HepG2 (cell line): ENCODE measurements around the gene PRR5L. TPM values are rescaled to one million over a fixed set of nuclear protein-coding genes. Genes with fewer than 3 reads are reported as not detected.

Experiments used
- ADNP ChIP-seq: sonication (generic); formaldehyde crosslinking; IDR thresholded peaks from 2 replicates; pipeline ENCODE4 v1.4.0; 2020; ENCODE audit warnings: missing genetic modification reagents
- ETV6 ChIP-seq: sonication (generic); formaldehyde crosslinking; conservative IDR thresholded peaks from 2 replicates; pipeline ENCODE4 v1.4.0; 2020; ENCODE audit warnings: missing genetic modification reagents
- GABPA ChIP-seq, 2 experiments: IDR thresholded peaks; 2 replicates each; pipeline ENCODE4 v1.6.1; 2011 to 2016; ENCODE audit warnings: low read depth in 2 of 2, low read length in 1 of 2, missing biosample characterization in 1 of 2, missing genetic modification characterization in 1 of 2
- PCBP2 ChIP-seq: fragments of 200-400 bp; formaldehyde crosslinking; optimal IDR thresholded peaks from 2 replicates; pipeline ENCODE3; 2018; ENCODE audit warnings: low read length, low read depth; ENCODE audit not compliant: poor library complexity, severe bottlenecking
- SALL1 ChIP-seq: sonication (generic); formaldehyde crosslinking; IDR thresholded peaks from 2 replicates; pipeline ENCODE4 v1.8.0; 2022; ENCODE audit warnings: mild to moderate bottlenecking, missing genetic modification reagents
- SSRP1 ChIP-seq: IDR thresholded peaks from 2 replicates; pipeline ENCODE4 v1.6.1; 2016; ENCODE audit warnings: control low read depth
- STAG1 ChIP-seq: sonication (generic); formaldehyde crosslinking; IDR thresholded peaks from 2 replicates; pipeline ENCODE4 v1.4.0; 2020; ENCODE audit warnings: missing genetic modification reagents
- TBX2 ChIP-seq: sonication (generic); formaldehyde crosslinking; IDR thresholded peaks from 2 replicates; pipeline ENCODE4 v1.5.0; 2020; ENCODE audit warnings: missing genetic modification reagents, mild to moderate bottlenecking, borderline replicate concordance
- ZNF3 ChIP-seq: IDR thresholded peaks from 2 replicates; pipeline ENCODE4 v1.7.0; 2017; ENCODE audit warnings: inconsistent platforms
- ZNF550 ChIP-seq: sonication (generic); formaldehyde crosslinking; IDR thresholded peaks from 2 replicates; pipeline ENCODE4 v1.4.0; 2020; ENCODE audit warnings: mild to moderate bottlenecking, missing genetic modification reagents, borderline replicate concordance
- ZNF605 ChIP-seq: sonication (generic); formaldehyde crosslinking; IDR thresholded peaks from 2 replicates; pipeline ENCODE4 v1.8.0; 2022; ENCODE audit warnings: mild to moderate bottlenecking, missing genetic modification reagents
- ZNF788 ChIP-seq: sonication (generic); formaldehyde crosslinking; IDR thresholded peaks from 2 replicates; pipeline ENCODE4 v1.5.0; 2020; ENCODE audit warnings: mild to moderate bottlenecking, missing genetic modification reagents, borderline replicate concordance
- polyA plus RNA-seq, 8 experiments: library from polyadenylated mRNA; depleted of rRNA in 3 of 8; stranded (reverse) in 7 of 8; unstranded in 1 of 8; fragments of >200 nt; fragmentation: Illumina TruSeq in 4 of 8; extraction: Trizol in 4 of 8; gene quantifications; 2 replicates each; pipeline versions ENCODE4 v1.2.1 to v1.2.3, GENCODE V29; 2011 to 2016; ENCODE audit warnings: low read depth in 4 of 8, missing spikeins in 1 of 8, mixed read lengths in 1 of 8; ENCODE audit not compliant: insufficient read depth in 1 of 8
- total RNA-seq, 5 experiments: library from RNA; depleted of rRNA; stranded (reverse); fragments of >200 nt; fragmentation: Illumina TruSeq; extraction: Trizol; gene quantifications; 2 replicates each; pipeline ENCODE4 v1.2.3, GENCODE V29; 2016; ENCODE audit warnings: low read depth in 1 of 5
- TF ChIP-seq, protein P1 (sequence below): sonication (generic); formaldehyde crosslinking; IDR thresholded peaks from 2 replicates; pipeline ENCODE4 v1.4.0; 2020; ENCODE audit warnings: mild to moderate bottlenecking, missing genetic modification reagents
- TF ChIP-seq, protein P2 (sequence below): sonication (generic); formaldehyde crosslinking; IDR thresholded peaks from 2 replicates; pipeline ENCODE4 v1.5.1; 2020; ENCODE audit warnings: mild to moderate bottlenecking, missing genetic modification reagents, borderline replicate concordance
- TF ChIP-seq, protein P3 (sequence below): sonication (generic); formaldehyde crosslinking; IDR thresholded peaks from 2 replicates; pipeline ENCODE4 v1.4.0; 2020; ENCODE audit warnings: mild to moderate bottlenecking, missing genetic modification reagents, borderline replicate concordance
- TF ChIP-seq, protein P4 (sequence below): sonication (generic); formaldehyde crosslinking; IDR thresholded peaks from 2 replicates; pipeline ENCODE4 v1.8.0; 2022; ENCODE audit warnings: missing genetic modification reagents, low read depth, mild to moderate bottlenecking, borderline replicate concordance

The PRR5L gene
- total and polyA plus RNA-seq, 2 of the 13 experiments (the other 11 are each of a cell fraction or from before 2014, with no cell fraction given), result 0.16 TPM; not detected in 1

DNA sequence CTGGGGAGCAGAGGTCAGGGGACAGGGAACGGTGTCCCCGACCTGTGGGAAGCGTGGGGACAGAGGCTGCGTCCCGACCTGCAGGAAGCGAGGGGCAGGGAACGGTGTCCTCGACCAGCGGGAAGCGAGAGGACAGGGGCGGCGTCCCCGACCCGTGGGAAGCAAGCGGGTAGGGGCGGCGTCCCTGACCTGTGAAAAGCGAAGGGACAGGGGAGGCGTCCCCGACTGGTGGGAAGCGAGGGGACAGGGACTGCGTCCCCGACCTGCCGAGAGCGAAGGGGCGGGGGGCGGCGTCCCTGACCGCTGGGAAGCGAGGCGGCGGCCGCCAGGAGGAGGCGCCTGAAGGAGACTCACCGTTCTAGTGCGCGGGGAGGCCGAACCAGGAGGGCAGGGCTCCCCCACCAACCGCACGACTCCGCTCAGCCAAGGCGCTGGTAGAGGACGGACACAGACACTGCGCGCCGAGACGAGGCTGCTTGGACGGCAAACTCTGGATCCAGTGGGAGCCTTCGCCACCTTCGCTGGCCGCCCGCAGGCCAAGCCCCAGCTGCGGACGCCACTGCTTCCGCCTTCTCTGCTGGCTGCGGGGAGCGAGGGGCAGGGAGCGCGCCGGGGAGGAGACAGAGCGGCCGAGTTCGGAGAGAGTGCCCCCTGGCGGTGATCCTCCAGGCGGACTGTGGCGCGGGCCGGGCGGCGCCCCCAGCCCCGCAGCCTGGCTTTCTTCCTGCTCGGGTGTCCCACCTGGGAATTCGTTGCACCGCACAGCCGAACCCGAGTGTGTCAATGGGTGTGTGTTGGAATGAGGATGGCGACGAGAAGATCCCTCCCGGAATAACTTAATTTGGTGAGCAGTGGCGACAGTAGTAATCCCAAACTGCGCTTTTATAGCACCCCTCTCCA, 213.9 kb downstream of the PRR5L start, which contains the start of gene TRAF6 (continued):
- no peak for TF ChIP-seq PCBP2
- TF ChIP-seq GABPA (IDR thresholded peaks at IDR 0.05; ENCODE audit: low read depth, low read length), result no peak
- TF ChIP-seq GABPA (CRISPR knock-in tag; IDR thresholded peaks at IDR 0.05; ENCODE audit: low read depth), result peak; percentile 73
- TF ChIP-seq ZNF605 (CRISPR knock-in tag), result peak; percentile 89
- TF ChIP-seq, protein P1, sequence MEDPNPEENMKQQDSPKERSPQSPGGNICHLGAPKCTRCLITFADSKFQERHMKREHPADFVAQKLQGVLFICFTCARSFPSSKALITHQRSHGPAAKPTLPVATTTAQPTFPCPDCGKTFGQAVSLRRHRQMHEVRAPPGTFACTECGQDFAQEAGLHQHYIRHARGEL (CRISPR knock-in tag), result peak; percentile 76; the same call in 1 of the 2 replicates
- peak; percentile 98; the same call in 1 of the 2 replicates for TF ChIP-seq ZNF788 (CRISPR knock-in tag)
- TF ChIP-seq, protein P2, sequence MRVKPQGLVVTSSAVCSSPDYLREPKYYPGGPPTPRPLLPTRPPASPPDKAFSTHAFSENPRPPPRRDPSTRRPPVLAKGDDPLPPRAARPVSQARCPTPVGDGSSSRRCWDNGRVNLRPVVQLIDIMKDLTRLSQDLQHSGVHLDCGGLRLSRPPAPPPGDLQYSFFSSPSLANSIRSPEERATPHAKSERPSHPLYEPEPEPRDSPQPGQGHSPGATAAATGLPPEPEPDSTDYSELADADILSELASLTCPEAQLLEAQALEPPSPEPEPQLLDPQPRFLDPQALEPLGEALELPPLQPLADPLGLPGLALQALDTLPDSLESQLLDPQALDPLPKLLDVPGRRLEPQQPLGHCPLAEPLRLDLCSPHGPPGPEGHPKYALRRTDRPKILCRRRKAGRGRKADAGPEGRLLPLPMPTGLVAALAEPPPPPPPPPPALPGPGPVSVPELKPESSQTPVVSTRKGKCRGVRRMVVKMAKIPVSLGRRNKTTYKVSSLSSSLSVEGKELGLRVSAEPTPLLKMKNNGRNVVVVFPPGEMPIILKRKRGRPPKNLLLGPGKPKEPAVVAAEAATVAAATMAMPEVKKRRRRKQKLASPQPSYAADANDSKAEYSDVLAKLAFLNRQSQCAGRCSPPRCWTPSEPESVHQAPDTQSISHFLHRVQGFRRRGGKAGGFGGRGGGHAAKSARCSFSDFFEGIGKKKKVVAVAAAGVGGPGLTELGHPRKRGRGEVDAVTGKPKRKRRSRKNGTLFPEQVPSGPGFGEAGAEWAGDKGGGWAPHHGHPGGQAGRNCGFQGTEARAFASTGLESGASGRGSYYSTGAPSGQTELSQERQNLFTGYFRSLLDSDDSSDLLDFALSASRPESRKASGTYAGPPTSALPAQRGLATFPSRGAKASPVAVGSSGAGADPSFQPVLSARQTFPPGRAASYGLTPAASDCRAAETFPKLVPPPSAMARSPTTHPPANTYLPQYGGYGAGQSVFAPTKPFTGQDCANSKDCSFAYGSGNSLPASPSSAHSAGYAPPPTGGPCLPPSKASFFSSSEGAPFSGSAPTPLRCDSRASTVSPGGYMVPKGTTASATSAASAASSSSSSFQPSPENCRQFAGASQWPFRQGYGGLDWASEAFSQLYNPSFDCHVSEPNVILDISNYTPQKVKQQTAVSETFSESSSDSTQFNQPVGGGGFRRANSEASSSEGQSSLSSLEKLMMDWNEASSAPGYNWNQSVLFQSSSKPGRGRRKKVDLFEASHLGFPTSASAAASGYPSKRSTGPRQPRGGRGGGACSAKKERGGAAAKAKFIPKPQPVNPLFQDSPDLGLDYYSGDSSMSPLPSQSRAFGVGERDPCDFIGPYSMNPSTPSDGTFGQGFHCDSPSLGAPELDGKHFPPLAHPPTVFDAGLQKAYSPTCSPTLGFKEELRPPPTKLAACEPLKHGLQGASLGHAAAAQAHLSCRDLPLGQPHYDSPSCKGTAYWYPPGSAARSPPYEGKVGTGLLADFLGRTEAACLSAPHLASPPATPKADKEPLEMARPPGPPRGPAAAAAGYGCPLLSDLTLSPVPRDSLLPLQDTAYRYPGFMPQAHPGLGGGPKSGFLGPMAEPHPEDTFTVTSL, result no peak
- TF ChIP-seq, protein P3, sequence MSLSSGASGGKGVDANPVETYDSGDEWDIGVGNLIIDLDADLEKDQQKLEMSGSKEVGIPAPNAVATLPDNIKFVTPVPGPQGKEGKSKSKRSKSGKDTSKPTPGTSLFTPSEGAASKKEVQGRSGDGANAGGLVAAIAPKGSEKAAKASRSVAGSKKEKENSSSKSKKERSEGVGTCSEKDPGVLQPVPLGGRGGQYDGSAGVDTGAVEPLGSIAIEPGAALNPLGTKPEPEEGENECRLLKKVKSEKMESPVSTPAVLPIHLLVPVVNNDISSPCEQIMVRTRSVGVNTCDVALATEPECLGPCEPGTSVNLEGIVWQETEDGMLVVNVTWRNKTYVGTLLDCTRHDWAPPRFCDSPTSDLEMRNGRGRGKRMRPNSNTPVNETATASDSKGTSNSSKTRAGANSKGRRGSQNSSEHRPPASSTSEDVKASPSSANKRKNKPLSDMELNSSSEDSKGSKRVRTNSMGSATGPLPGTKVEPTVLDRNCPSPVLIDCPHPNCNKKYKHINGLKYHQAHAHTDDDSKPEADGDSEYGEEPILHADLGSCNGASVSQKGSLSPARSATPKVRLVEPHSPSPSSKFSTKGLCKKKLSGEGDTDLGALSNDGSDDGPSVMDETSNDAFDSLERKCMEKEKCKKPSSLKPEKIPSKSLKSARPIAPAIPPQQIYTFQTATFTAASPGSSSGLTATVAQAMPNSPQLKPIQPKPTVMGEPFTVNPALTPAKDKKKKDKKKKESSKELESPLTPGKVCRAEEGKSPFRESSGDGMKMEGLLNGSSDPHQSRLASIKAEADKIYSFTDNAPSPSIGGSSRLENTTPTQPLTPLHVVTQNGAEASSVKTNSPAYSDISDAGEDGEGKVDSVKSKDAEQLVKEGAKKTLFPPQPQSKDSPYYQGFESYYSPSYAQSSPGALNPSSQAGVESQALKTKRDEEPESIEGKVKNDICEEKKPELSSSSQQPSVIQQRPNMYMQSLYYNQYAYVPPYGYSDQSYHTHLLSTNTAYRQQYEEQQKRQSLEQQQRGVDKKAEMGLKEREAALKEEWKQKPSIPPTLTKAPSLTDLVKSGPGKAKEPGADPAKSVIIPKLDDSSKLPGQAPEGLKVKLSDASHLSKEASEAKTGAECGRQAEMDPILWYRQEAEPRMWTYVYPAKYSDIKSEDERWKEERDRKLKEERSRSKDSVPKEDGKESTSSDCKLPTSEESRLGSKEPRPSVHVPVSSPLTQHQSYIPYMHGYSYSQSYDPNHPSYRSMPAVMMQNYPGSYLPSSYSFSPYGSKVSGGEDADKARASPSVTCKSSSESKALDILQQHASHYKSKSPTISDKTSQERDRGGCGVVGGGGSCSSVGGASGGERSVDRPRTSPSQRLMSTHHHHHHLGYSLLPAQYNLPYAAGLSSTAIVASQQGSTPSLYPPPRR (CRISPR knock-in tag), result peak; percentile 60
- peak; percentile 87 for TF ChIP-seq TBX2 (CRISPR knock-in tag)
- 0 out of 2 replicates have a peak, but pooled peaks have one; percentile 10 for TF ChIP-seq ADNP (CRISPR knock-in tag)
- TF ChIP-seq SALL1, result peak; percentile 90
- TF ChIP-seq ZNF3 (CRISPR knock-in tag), result no peak
- TF ChIP-seq ZNF550 (CRISPR knock-in tag), result peak; percentile 78; the same call in 1 of the 2 replicates
- TF ChIP-seq, protein P4, sequence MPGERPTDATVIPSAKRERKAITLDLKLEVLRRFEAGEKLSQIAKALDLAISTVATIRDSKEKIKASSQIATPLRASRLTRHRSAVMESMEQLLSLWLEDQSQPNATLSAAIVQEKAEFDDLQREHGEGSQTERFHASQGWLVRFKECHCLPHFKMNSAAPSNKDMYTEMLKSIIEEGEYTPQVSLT (CRISPR knock-in tag), result no peak
- TF ChIP-seq ETV6 (CRISPR knock-in tag), result 0 out of 2 replicates have a peak, but pooled peaks have one; percentile 23
- peak; percentile 14; the same call in 1 of the 2 replicates for TF ChIP-seq STAG1 (CRISPR knock-in tag)
- peak; percentile 73; the same call in 1 of the 2 replicates for TF ChIP-seq SSRP1
